H1 (cell line): ENCODE measurements around the gene EGFL6. TPM values are rescaled to one million over a fixed set of nuclear protein-coding genes. Genes with fewer than 3 reads are reported as not detected.

Experiments
- CTCF ChIA-PET: fragments of 300-600 bp; sonication (Branson Sonifier 250); formaldehyde crosslinking; loops from one replicate; lab custom pipeline; 2021; ENCODE audit not compliant: partially characterized antibody; lab: Charles Lee
- POLR2A ChIA-PET: fragments of 300-600 bp; sonication (Branson Sonifier 250); formaldehyde crosslinking; loops from one replicate; lab custom pipeline; 2021; ENCODE audit warnings: inconsistent platforms; ENCODE audit not compliant: partially characterized antibody; lab: Charles Lee
- DNase-seq, 2 experiments: peaks; one replicate each; pipeline versions ENCODE4 v3.0.0 to v3.0.0-alpha.2; 2010 to 2022; ENCODE audit warnings: low spot score in 2 of 2, low read depth in 1 of 2, mixed read lengths in 1 of 2
- FAIRE-seq: peaks from 2 replicates; lab custom pipeline; 2011; peaks lifted over from hg19 to GRCh38; lab: Jason Lieb, UNC
- H2AFZ ChIP-seq: 2 replicates; pipeline ENCODE4 v1.8.1; 2012; ENCODE audit warnings: low read length, inconsistent platforms
- H2AK5ac ChIP-seq: 2 replicates; pipeline ENCODE4 v1.6.1; 2013; ENCODE audit warnings: low read depth, low read length
- H2BK120ac ChIP-seq: replicated peaks from 2 replicates; pipeline ENCODE3; 2013; ENCODE audit warnings: low read depth, low read length, inconsistent platforms
- H2BK12ac ChIP-seq: 2 replicates; pipeline ENCODE4 v1.6.1; 2013; ENCODE audit warnings: low read depth, low read length
- H2BK15ac ChIP-seq: 2 replicates; pipeline ENCODE4 v1.6.1; 2013; ENCODE audit warnings: low read length
- H2BK20ac ChIP-seq: 2 replicates; pipeline ENCODE4 v1.6.1; 2013; ENCODE audit warnings: low read length
- H2BK5ac ChIP-seq: 2 replicates; pipeline ENCODE4 v1.6.1; 2013; ENCODE audit warnings: low read depth, low read length
- H3K14ac ChIP-seq: 2 replicates; pipeline ENCODE4 v1.6.1; 2013; ENCODE audit warnings: inconsistent platforms; ENCODE audit not compliant: insufficient read length
- H3K18ac ChIP-seq: 2 replicates; pipeline ENCODE4 v1.6.1; 2013; ENCODE audit warnings: low read length; ENCODE audit errors: extremely low read depth
- H3K23ac ChIP-seq: 2 replicates; pipeline ENCODE4 v1.6.1; 2013; ENCODE audit warnings: inconsistent platforms; ENCODE audit not compliant: insufficient read length
- H3K23me2 ChIP-seq: 2 replicates; pipeline ENCODE4 v1.6.1; 2013; ENCODE audit warnings: low read depth, low read length
- H3K27ac ChIP-seq: 2 replicates; pipeline ENCODE4 v1.6.1; 2011; ENCODE audit warnings: low read depth, low read length, inconsistent platforms
- H3K27me3 ChIP-seq, 4 experiments: replicated peaks in 1 of 4; 1 replicate in 1 of 4; 2 replicates in 3 of 4; pipeline versions ENCODE4 v1.6.1 to v1.8.1; 2011 to 2013; ENCODE audit warnings: low read length in 3 of 4, mild to moderate bottlenecking in 3 of 4, inconsistent platforms in 2 of 4, mixed read lengths in 2 of 4, moderate library complexity in 1 of 4; ENCODE audit not compliant: control insufficient read depth in 3 of 4, insufficient read depth in 3 of 4; ENCODE audit errors: extremely low read depth in 1 of 4
- H3K36me3 ChIP-seq, 4 experiments: 2 replicates each; pipeline versions ENCODE4 v1.6.1 to v1.8.1; 2011 to 2013; ENCODE audit warnings: mild to moderate bottlenecking in 4 of 4, low read length in 3 of 4, moderate library complexity in 2 of 4, control low read depth in 1 of 4, inconsistent platforms in 1 of 4; ENCODE audit not compliant: insufficient read depth in 4 of 4, control insufficient read depth in 2 of 4
- H3K4ac ChIP-seq: replicated peaks from 2 replicates; pipeline ENCODE3; 2013; ENCODE audit warnings: low read length, low read depth, mixed read lengths, inconsistent platforms; ENCODE audit not compliant: insufficient read length
- H3K4me1 ChIP-seq, 4 experiments: replicated peaks in 1 of 4; 1 replicate in 1 of 4; 2 replicates in 3 of 4; pipeline versions ENCODE4 v1.6.1 to v1.8.1; 2011 to 2013; ENCODE audit warnings: low read length in 3 of 4, inconsistent platforms in 2 of 4, mixed read lengths in 1 of 4; ENCODE audit not compliant: insufficient read depth in 4 of 4, control insufficient read depth in 3 of 4
- H3K4me2 ChIP-seq, 2 experiments: 2 replicates each; pipeline versions ENCODE4 v1.6.1 to v1.8.1; 2011 to 2013; ENCODE audit warnings: low read depth in 2 of 2, low read length in 2 of 2, control low read depth in 1 of 2, inconsistent platforms in 1 of 2, mild to moderate bottlenecking in 1 of 2; ENCODE audit not compliant: insufficient read depth in 1 of 2
- H3K4me3 ChIP-seq, 4 experiments: fragments of 200-600, 300-600 bp in 1 of 4; sonication (generic), shearing (Covaris generic), sonication (Bioruptor Twin) in 1 of 4; 2 replicates each; pipeline versions ENCODE4 v1.5.1 to v1.8.1; 2011 to 2016; ENCODE audit warnings: low read length in 4 of 4, low read depth in 3 of 4, control low read depth in 2 of 4, inconsistent platforms in 2 of 4, mild to moderate bottlenecking in 2 of 4, mixed read lengths in 1 of 4, moderate library complexity in 1 of 4; ENCODE audit not compliant: insufficient read depth in 2 of 4; ENCODE audit errors: extremely low read depth in 1 of 4
- H3K56ac ChIP-seq: replicated peaks from 2 replicates; pipeline ENCODE3; 2013; ENCODE audit warnings: low read depth, mild to moderate bottlenecking, mixed read lengths, low read length, inconsistent platforms; ENCODE audit not compliant: insufficient read length
- H3K79me1 ChIP-seq: 2 replicates; pipeline ENCODE4 v1.6.1; 2013; ENCODE audit warnings: low read depth, low read length, control low read depth
- H3K79me2 ChIP-seq, 2 experiments: 2 replicates each; pipeline versions ENCODE4 v1.6.1 to v1.8.1; 2012 to 2013; ENCODE audit warnings: low read length in 2 of 2, mild to moderate bottlenecking in 2 of 2, inconsistent platforms in 1 of 2; ENCODE audit not compliant: insufficient read depth in 2 of 2, control insufficient read depth in 1 of 2
- H3K9ac ChIP-seq, 4 experiments: replicated peaks in 1 of 4; 1 replicate in 1 of 4; 2 replicates in 3 of 4; pipeline versions ENCODE4 v1.6.1 to v1.8.1; 2011 to 2013; ENCODE audit warnings: low read depth in 3 of 4, low read length in 3 of 4, control low read depth in 2 of 4, mild to moderate bottlenecking in 2 of 4, moderate library complexity in 2 of 4, inconsistent platforms in 1 of 4; ENCODE audit errors: extremely low read depth in 1 of 4
- H3K9me3 ChIP-seq, 2 experiments: 2 replicates each; pipeline versions ENCODE4 v1.6.1 to v1.8.1; 2012 to 2013; ENCODE audit warnings: mild to moderate bottlenecking in 2 of 2, moderate library complexity in 2 of 2, control low read depth in 1 of 2, inconsistent platforms in 1 of 2, low read depth in 1 of 2, low read length in 1 of 2, mixed read lengths in 1 of 2; ENCODE audit not compliant: insufficient read depth in 2 of 2
- H4K20me1 ChIP-seq, 2 experiments: replicated peaks in 1 of 2; 2 replicates each; pipeline versions ENCODE3 to v1.8.1; 2011 to 2013; ENCODE audit warnings: inconsistent platforms in 2 of 2, low read length in 2 of 2, mild to moderate bottlenecking in 1 of 2; ENCODE audit not compliant: insufficient read depth in 2 of 2, control insufficient read depth in 1 of 2
- H4K5ac ChIP-seq: 2 replicates; pipeline ENCODE4 v1.6.1; 2013; ENCODE audit warnings: low read length, low read depth, mixed read lengths, inconsistent platforms; ENCODE audit not compliant: insufficient read length
- H4K8ac ChIP-seq: 2 replicates; pipeline ENCODE4 v1.8.0; 2013; ENCODE audit warnings: mild to moderate bottlenecking, moderate library complexity, low read length, inconsistent platforms; ENCODE audit not compliant: insufficient read depth; ENCODE audit errors: extremely low read depth
- H4K91ac ChIP-seq: replicated peaks from 2 replicates; pipeline ENCODE3; 2013; ENCODE audit warnings: low read length, mixed read lengths, inconsistent platforms; ENCODE audit not compliant: insufficient read length
- CREB1 ChIP-seq: IDR thresholded peaks from 2 replicates; pipeline ENCODE4 v1.6.1; 2012; ENCODE audit warnings: inconsistent platforms
- CTBP2 ChIP-seq: IDR thresholded peaks from 2 replicates; pipeline ENCODE4 v1.7.0; 2011; ENCODE audit warnings: borderline replicate concordance, mild to moderate bottlenecking, moderate library complexity, mixed read lengths, low read length; ENCODE audit not compliant: insufficient read depth, insufficient read length
- RFX5 ChIP-seq: IDR thresholded peaks from 2 replicates; pipeline ENCODE4 v1.6.1; 2011; ENCODE audit warnings: low read depth, low read length, improper control_type of control experiment, borderline replicate concordance
- SP4 ChIP-seq: IDR thresholded peaks from 2 replicates; pipeline ENCODE4 v1.6.1; 2012; ENCODE audit warnings: low read length, inconsistent platforms
- ZNF274 ChIP-seq: IDR thresholded peaks from 2 replicates; pipeline ENCODE4 v1.7.0; 2012; ENCODE audit warnings: low read length, borderline replicate concordance; ENCODE audit errors: extremely low read depth
- WGBS, 2 experiments: shearing (Covaris generic) in 1 of 2; methylation state at CpG; one replicate each; pipeline versions ENCODE4 v1.1.6 to v1.1.7; 2013 to 2015; ENCODE audit warnings: low lambda C conversion rate in 2 of 2, mixed read lengths in 2 of 2, inconsistent platforms in 1 of 2, low coverage in 1 of 2, missing lambda C conversion rate in 1 of 2; ENCODE audit not compliant: insufficient replicate concordance in 2 of 2, insufficient coverage in 1 of 2, insufficient read length in 1 of 2; ENCODE audit errors: extremely low coverage in 1 of 2, missing lambda C conversion rate in 1 of 2; 5-methylcytosine and 5-hydroxymethylcytosine counted together
- polyA plus RNA-seq, 7 experiments: library from polyadenylated mRNA; depleted of rRNA in 3 of 7; stranded (reverse) in 5 of 7; unstranded in 2 of 7; fragments of >200 nt in 5 of 7; fragments of 200-250 nt in 2 of 7; gene quantifications; 1 replicate in 5 of 7; 2 replicates in 1 of 7; 4 replicates in 1 of 7; pipeline versions ENCODE4 v1.2.1 to v1.2.3, GENCODE V29; 2011 to 2013; ENCODE audit warnings: missing spikeins in 2 of 7, mixed read lengths in 2 of 7
- total RNA-seq: library from RNA; stranded (reverse); fragmentation: NEBNext Ultra II Directional; extraction: Animal tissue kit (Norgen Biotek cat#: 25700); gene quantifications from 2 replicates; pipeline ENCODE4 v1.2.1, GENCODE V29; 2021

EGFL6 gene
- total and polyA plus RNA-seq, 2 of the 8 experiments (the other 6 are each of a cell fraction or from before 2014, with no cell fraction given): 0.93 to 1.1 TPM

DNA sequence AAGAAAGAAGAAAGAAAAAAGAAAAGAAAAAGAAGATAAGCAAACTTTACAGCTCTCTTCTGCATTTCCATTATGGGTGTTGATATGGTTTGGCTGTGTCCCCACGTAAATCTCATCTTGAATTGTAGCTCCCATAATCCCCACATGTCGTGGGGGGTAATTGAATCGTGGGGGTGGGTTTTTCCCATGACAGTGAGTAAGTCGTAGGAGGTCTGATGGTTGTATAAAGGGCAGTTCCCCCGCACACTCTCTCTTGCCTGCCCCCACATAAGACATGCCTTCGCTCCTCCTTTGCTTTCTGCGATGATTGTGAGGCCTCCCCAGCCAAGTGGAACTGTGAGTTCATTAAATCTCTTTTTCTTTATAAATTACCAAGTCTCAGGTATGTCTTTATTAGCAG is 112.2 kb downstream of the EGFL6 start:
- Histone ChIP-seq H2BK12ac (no peak overlapping the region), H4K20me1 (no peaks in the 10 kb centered on the region), H3K4me3 (no peak overlapping the region), H3K27me3 (no peaks in the 10 kb centered on the region), H3K9ac (no peak overlapping the region), H3K18ac (no peak overlapping the region), H3K79me2 (no peaks in the 10 kb centered on the region), H4K91ac (no peak overlapping the region), H3K36me3 (no peaks in the 10 kb centered on the region), H3K4me2 (no peak overlapping the region), H3K79me1 (no peaks in the 10 kb centered on the region), H2AK5ac (no peak overlapping the region), H2BK20ac (no peak overlapping the region), H2BK120ac (no peak overlapping the region), H3K23me2 (no peaks in the 10 kb centered on the region), H3K4me1 (no peaks in the 10 kb centered on the region), H3K27ac (no peak overlapping the region), H2BK5ac (no peak overlapping the region), H3K14ac (no peak overlapping the region), H3K9me3 (no peaks in the 10 kb centered on the region), H3K23ac (no peak overlapping the region), H2BK15ac (no peak overlapping the region), H3K4ac (no peak overlapping the region), H4K8ac (no peak overlapping the region), H2AFZ (no peak overlapping the region), H3K56ac (no peak overlapping the region), H4K5ac (no peak overlapping the region)
- POLR2A ChIA-PET: no interaction called here
- CTCF ChIA-PET: no interaction called here
- no peak for DNase-seq
- FAIRE-seq: no peak
- WGBS, 2 experiments: 83% methylated on average over 5 of the region's 7 CpGs; no CpG with 5 or more reads in 1 of the 2 experiments
- TF ChIP-seq SP4 (no peak), CREB1 (no peak), CTBP2 (no peak), ZNF274 (no peak), RFX5 (no peak)
